Mucosa of descending colon (tissue), 3 donors: ENCODE results near the gene GIMAP4. TPM values are rescaled to one million over a fixed set of nuclear protein-coding genes. Genes with fewer than 3 reads are reported as not detected.
"Not testable (repeated sequence)": the region's sequence is repeated elsewhere in the genome, so short reads cannot be mapped to it uniquely, and the experiment has no call there.

Source experiments
- ATAC-seq: fragments of 200-7000 bp; cut with Tn5 transposase; one replicate; pipeline ENCODE4 v1.9.1; 2020; ENCODE audit warnings: mild to moderate bottlenecking, moderate library complexity
- DNase-seq, 3 donors: peaks; one replicate each; pipeline ENCODE4 v3.0.0-alpha.2; 2020
- H3K36me3 ChIP-seq: fragments of 200-600 bp; one replicate; pipeline ENCODE4 v1.8.0; 2021; ENCODE audit warnings: low read depth, mild to moderate bottlenecking
- H3K4me1 ChIP-seq: fragments of 200-600 bp; one replicate; pipeline ENCODE4 v1.8.0; 2021; ENCODE audit warnings: low read depth, mild to moderate bottlenecking
- H3K4me3 ChIP-seq: fragments of 200-600 bp; one replicate; pipeline ENCODE4 v1.8.0; 2021; ENCODE audit warnings: mild to moderate bottlenecking
- H3K9me3 ChIP-seq: fragments of 200-600 bp; one replicate; pipeline ENCODE4 v1.8.0; 2021; ENCODE audit warnings: mild to moderate bottlenecking
- intact Hi-C, 2 donors: fragments of 100-400 bp; cut with DNase I in 1 of 2; cut with micrococcal nuclease in 1 of 2; formaldehyde crosslinking; loops; one replicate each; pipeline versions ENCODE4 v1.11.0 to v1.11.1; 2022; cut with DNase I, micrococcal nuclease
- total RNA-seq, 3 donors: library from RNA; stranded (reverse); fragmentation: NEBNext Ultra II Directional in 2 of 3; extraction: Animal tissue kit (Norgen Biotek cat#: 25700) in 2 of 3; gene quantifications; one replicate each; pipeline versions ENCODE4 v1.2.1 to v1.2.4, GENCODE V29; 2021 to 2023
- TF ChIP-seq, protein P1 (sequence below): fragments of 200-600 bp; IDR thresholded peaks from one replicate; pipeline ENCODE4 v1.8.0; 2022; ENCODE audit warnings: antibody characterized with exemption, mild to moderate bottlenecking
- donor health status: DM: no; HTN: no; CAD: no; lungs with moderate emphysema.
- donor health status: DM: no; HTN: no; CAD: no.
- donor health status: DM: no; HTN: yes; CAD: no.

The GIMAP4 gene
- total RNA-seq, 3 donors from 2014 or later: 10.5 to 22.6 (median 18.1) TPM

DNA sequence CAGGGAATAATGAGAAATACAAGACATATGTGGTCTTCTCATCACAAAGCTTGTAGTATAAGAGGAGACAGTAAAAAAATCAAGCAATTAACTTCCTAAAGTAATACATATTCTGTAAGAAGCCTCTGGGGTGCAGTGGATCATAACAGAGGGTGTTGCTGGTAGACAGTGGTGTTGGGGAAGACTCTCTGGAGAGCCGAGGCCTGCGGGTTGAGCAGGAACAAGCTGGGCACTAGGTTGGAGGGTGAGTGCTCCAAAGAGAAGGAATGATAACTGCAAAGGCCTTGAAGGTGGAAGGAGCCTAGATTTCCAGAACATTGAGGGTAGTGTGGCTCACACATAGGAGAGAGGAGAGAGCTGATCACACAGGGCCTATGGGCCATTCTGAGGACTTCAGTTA, 1.5 kb downstream of the GIMAP4 start:
- no peaks in the 10 kb centered on the region for H3K4me1 ChIP-seq
- no peaks in the 10 kb centered on the region for H3K36me3 ChIP-seq
- intact Hi-C loops: no loop called here
- H3K4me3 ChIP-seq: no peak overlapping the region
- TF ChIP-seq, protein P1, sequence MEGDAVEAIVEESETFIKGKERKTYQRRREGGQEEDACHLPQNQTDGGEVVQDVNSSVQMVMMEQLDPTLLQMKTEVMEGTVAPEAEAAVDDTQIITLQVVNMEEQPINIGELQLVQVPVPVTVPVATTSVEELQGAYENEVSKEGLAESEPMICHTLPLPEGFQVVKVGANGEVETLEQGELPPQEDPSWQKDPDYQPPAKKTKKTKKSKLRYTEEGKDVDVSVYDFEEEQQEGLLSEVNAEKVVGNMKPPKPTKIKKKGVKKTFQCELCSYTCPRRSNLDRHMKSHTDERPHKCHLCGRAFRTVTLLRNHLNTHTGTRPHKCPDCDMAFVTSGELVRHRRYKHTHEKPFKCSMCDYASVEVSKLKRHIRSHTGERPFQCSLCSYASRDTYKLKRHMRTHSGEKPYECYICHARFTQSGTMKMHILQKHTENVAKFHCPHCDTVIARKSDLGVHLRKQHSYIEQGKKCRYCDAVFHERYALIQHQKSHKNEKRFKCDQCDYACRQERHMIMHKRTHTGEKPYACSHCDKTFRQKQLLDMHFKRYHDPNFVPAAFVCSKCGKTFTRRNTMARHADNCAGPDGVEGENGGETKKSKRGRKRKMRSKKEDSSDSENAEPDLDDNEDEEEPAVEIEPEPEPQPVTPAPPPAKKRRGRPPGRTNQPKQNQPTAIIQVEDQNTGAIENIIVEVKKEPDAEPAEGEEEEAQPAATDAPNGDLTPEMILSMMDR: no peak
- H3K9me3 ChIP-seq: no peaks in the 10 kb centered on the region
- DNase-seq (no peak), ATAC-seq (peak; percentile 50)

DNA sequence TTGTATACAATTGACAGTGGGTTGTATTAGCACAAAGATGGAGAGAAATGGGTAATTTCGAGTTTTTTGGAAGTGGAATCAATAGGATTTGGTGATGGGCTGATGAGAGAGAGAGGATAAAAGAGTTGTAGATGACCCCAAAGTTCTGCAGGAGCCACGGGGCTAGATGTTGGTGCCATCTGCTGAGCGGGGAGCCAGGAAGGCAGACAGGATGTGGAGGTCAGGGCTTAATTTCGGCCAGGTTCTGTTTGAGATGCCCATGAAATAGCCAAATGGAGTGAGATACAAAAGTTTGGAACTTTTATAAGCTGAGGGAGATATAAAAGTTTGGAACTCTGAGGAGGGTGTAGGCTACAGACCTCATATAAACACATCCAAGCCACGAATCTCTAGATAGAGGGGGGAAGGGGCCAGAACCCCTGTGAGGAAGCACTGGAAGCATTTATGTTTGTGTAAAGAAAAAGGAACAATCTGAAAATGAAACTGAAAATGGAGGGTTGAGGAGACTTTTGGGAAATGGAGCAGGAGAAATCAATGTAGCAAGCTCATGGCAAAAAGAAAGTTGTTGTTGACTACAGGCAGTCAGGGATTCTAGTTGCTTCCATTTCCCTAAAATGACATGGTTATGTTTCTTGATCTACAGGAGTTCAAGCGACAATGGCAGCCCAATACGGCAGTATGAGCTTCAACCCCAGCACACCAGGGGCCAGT, 2.2 kb downstream of the GIMAP4 start:
- TF ChIP-seq, protein P1: no peak
- Histone ChIP-seq H3K36me3 (no peaks in the 10 kb centered on the region), H3K9me3 (no peaks in the 10 kb centered on the region), H3K4me1 (no peaks in the 10 kb centered on the region), H3K4me3 (no peak overlapping the region)
- DNase-seq (no peak), ATAC-seq (no peak)
- intact Hi-C loops: no loop called here

DNA sequence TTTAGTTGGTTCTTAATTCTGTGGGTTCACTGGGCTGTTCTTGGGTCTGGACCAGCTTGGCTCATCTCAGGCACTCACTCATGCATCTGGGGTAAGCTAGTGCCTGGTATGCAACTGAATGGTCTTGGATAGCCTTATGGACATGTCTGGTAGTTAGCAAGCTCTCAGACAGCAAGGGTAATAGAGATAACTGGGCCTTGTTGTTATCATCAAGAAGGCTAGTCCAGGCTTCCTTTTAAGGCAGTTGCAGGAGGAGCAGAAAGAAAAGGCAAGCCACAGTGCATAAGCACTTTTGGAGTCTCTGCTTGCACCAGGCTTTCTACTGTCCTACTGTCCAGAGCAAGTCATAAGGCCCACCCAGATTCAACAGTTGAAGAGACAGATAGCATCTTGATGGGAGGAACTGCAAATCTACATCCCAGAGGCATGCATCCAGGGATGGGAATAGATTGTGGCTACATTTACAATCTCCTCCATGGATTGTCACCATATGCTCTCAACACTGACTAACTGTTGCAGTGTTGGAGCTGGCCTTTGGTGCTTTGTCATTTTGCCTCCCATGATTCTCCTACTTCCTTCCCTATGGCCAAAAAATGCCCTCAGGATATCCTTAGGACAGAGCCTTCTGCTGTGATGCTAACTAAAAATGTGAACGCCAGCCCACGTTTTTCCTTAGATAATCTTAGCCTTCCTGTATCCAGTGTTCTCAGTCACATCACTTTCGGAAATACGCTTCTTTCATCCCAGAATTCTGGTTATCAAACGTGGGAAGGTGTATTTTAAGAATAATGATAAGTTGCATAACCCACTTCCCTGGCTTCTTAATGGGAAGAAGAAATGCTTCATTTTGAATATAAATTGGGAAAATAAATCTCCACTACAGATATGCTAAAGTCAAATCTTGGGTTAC, 3.6 kb downstream of the GIMAP4 start:
- DNase-seq (no peak), ATAC-seq (no peak)
- no peaks in the 10 kb centered on the region for H3K36me3 ChIP-seq
- TF ChIP-seq, protein P1: no peak
- no peak overlapping the region for H3K4me3 ChIP-seq
- no peaks in the 10 kb centered on the region for H3K9me3 ChIP-seq
- intact Hi-C loops: no loop called here
- no peaks in the 10 kb centered on the region for H3K4me1 ChIP-seq

DNA sequence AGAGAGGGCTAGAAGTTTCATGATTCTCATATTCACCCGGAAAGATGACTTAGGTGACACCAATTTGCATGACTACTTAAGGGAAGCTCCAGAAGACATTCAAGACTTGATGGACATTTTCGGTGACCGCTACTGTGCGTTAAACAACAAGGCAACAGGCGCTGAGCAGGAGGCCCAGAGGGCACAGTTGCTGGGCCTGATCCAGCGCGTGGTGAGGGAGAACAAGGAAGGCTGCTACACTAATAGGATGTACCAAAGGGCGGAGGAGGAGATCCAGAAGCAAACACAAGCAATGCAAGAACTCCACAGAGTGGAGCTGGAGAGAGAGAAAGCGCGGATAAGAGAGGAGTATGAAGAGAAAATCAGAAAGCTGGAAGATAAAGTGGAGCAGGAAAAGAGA, 5.3 kb downstream of the GIMAP4 start:
- intact Hi-C loops: no loop called here
- Histone ChIP-seq H3K9me3 (no peaks in the 10 kb centered on the region), H3K4me3 (no peak overlapping the region), H3K36me3 (no peaks in the 10 kb centered on the region), H3K4me1 (no peaks in the 10 kb centered on the region)
- DNase-seq: no peak
- TF ChIP-seq, protein P1: no peak
- no peak for ATAC-seq

DNA sequence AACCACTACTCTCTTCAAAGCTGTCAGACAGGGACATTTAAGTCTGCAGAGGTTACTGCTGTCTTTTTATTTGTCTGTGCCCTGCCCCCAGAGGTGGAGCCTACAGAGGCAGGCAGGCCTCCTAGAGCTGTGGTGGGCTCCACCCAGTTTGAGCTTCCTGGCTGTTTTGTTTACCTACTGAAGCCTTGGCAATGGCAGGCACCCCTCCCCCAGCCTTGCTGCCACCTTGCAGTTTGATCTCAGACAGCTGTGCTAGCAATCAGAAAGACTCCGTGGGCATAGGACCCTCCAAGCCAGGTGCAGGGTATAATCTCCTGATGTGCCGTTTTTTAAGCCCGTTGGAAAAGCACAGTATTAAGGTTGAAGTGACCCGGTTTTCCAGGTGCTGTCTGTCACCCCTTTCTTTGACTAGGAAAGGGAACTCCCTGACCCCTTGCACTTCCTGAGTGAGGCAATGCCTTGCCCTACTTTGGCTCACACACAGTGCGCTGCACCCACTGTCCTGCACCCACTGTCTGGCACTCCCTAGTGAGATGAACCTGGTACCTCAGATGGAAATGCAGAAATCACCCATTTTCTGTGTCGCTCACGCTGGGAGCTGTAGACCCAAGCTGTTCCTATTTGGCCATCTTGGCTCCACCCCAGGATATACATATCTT, 12.9 kb downstream of the GIMAP4 start:
- ATAC-seq: peak; percentile 41
- intact Hi-C loops, H3K36me3 ChIP-seq, H3K9me3 ChIP-seq, H3K4me3 ChIP-seq, H3K4me1 ChIP-seq: not testable (repeated sequence)
- peak; percentile 45 to 61 (median 57) for DNase-seq
